ENCODE results near the gene TOMM40L.
"Not testable (repeated sequence)": the region's sequence is repeated elsewhere in the genome, so short reads cannot be mapped to it uniquely, and the experiment has no call there.

Gene TOMM40L

DNA sequence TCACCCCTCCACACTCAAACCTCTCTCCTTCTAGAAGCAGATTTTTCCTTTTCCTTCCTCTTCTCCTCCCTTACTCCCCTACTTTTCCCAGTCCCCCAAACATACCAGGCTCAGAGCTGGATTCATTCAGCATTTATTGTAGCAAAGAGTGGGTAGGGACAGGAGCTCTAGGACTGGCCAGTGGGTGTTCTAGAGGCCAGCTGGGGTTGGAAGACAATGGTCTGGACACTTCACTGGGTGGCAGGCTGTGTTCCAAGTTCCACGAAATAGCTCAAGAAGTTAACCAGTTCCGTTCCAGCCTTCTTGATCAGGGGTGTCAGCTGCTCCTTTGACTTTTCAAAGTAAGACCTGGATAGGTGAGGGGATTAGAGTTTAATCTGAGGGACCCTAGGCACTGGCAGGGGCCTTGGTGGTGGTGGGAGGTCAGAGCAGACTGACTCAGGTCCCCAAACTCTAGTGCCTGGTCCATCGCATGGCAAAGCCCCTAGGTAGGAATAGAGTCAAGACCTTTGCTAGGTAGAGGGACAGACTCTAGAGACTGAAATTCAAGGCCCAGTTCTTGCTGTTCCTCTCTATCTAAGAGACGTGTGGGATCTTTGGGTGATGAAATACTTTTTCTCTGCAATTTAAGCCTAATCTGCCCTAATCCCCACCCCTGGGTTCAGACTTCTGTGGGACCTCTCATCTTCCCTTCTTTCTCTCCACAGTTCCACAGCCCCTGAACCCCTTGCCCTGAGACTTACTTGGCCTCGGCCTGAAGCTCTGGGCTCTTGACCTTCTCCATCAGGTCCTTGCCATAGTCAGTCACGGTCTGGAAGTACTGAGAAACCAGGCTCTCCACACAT, 3.5 kb upstream of the TOMM40L start:
- DNase-seq: no peak

DNA sequence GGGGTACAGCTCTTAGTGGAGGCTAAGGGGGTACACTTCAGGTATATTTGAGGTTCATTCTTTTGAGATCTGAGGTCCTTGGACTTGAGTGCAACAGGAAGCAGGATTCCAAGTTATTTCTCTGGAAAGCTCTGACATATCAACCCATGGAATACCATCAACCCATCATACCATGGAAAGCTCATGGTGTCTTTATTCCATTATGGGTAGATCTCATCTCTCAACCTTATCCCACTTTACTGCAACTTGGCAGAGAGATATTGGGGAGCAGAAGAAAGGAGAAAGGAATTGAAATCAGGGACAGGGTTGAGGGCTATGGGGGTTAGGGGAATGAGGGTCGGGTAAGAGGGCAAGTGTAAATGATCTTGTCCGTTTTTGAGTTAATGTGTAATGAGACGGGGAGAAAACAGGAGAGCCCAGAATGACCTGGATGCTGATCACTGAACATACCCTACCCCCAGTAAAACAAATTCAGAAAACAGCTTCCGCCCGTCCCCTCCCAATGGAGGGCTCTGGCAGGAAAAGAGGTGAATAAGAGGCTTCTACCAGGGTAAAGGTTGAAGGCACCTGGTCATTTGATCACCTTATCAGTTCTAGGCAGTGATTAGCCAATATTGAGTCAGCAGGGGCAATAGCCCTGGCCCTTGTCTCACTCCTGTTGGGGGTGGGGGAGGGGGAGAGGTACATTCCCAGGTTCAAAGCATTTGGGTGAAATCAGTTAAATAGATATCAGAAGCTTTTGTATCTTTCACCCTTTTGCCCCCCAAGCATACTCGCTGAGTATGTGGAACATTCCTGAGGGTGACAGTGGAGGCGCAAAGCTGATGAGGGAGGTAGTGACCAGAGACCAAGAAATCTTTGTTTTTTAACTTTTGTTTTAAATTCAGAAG, 1.8 kb upstream of the TOMM40L start:
- no peak for DNase-seq

DNA sequence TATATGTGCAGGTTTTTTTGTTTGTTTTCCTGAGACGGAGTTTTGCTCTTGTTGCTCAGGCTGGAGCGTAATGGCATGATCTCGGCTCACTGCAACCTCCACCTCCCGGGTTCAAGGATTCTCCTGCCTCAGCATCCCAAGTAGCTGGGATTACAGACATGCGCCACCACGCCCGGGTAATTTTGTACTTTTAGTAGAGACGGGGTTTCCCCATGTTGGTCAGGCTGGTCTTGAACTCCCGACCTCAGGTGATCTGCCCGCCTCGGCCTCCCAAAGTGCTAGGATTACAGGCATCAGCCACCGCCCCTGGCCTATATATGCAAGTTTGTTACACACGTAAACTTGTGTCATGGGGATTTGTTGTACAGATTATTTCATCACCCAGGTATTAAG, 1.2 kb upstream of the TOMM40L start:
- not testable (repeated sequence) for DNase-seq

DNA sequence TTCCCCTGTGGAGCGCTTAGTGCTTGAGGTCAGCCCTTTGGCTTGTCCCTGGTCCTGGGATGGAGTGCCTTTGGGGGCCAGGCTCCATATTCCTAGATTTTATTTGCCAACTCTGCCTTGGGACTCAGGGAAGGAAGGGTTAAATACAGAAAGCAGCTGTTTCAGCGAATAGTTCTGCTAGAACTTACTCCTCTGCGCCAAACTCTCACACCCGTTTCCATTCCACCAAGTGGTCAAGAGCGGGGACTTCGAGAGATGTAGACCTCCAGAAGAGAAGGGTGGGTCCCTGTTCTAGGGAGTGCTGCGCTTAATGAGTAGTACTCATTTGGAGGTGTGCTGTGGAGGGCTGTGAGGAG, 704 bp upstream of the TOMM40L start:
- DNase-seq: no peak

DNA sequence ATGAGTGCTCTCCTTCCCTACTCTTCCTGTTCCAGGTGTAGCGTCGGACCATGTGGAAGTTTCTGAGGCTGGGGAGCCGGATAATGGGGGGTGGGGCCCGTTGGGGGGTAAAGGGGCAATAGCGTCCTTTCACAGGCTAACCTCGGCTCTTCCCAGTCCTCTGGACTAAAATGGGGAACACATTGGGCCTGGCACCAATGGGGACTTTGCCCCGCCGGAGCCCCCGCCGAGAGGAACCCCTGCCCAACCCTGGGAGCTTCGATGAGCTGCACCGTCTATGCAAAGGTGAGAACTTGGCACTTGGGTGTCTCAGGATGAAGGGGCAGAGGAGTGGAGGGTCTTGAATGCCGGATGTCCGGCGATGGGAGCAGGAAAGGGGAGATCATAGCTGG, 456 bp downstream of the TOMM40L start:
- DNase-seq: no peak

DNA sequence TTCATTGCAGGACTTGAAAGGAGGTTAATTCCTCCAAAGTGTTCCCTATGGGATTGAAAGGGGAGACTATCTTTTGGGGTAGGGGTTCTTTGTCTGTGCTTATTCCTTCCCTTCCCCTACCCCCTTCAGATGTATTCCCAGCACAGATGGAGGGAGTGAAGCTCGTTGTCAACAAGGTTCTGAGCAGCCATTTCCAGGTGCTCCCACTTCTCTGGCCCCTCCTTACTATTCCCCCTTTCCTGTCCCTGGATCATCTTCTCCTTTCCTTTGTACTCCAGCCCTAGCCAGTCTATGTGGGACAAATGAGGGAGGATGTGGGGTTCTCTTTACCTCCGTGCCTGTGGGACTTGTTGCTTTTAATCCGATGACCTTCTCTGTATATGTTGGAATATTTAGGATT, 899 bp downstream of the TOMM40L start:
- DNase-seq: no peak

DNA sequence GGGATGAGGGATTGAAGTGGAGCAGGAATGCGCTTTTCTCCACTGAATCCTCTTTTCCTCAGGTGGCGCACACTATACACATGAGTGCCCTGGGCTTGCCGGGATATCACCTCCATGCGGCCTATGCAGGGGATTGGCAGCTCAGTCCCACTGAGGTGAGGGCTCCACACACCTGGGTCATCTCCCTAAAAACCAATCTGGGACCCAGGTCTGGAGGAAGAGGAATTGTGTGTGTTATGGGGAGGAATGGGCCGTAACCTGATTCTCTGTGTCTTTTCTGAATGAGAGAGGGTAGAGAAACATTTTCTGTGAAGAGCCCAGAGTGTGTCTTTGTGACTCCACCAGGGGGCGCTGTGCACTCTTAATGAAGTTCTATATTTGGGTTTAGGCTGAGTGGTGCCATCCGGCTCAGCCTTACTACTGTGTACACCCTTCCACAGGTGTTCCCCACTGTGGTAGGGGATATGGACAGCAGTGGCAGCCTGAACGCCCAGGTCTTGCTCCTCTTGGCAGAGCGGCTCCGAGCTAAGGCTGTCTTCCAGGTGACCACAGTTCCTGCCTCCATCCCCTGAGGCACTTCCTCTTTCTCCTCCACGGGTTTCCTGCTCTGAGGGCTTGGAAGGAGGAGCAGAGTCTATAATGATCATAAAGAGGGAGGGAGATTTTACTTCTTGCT, 1.5 kb downstream of the TOMM40L start:
- peak; percentile 43 for DNase-seq

DNA sequence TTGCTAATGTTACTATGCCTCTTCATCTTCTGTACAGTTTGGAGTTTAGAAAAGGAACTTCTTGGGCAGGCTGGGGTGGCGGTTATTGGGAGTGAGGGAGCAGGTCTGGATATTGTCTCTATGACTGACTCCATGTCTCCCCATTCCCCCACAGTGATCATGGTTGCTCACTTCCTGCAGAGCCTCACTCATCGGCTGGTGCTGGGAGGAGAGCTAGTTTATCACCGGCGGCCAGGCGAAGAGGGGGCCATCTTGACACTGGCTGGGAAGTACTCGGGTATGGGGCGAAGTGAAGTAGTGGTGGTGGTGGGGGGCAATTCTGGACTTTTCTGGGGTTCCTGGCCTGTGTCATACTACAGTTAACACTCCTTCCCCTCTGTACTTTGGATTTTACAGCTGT, 2.2 kb downstream of the TOMM40L start:
- DNase-seq: no peak

DNA sequence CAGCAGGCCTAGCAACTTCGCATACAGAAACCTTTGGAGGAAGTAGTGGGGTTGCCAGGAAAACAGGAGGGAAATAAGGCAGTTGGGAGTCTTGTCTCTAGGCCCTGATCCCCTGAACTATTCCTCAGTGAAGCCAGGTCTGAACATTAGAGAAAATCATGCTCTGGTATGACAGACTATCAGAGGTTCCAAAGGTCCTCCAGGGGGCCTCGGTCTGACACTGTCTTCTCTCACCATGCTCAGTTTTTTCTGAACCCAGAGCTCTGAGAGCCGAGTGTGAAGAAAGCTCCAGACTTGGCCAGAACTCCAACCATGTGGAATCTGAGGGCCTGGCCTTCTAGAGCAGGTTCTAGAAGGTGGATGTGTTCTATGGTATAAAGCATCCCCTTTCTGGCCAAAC, 4.0 kb downstream of the TOMM40L start:
- no peak for DNase-seq

DNA sequence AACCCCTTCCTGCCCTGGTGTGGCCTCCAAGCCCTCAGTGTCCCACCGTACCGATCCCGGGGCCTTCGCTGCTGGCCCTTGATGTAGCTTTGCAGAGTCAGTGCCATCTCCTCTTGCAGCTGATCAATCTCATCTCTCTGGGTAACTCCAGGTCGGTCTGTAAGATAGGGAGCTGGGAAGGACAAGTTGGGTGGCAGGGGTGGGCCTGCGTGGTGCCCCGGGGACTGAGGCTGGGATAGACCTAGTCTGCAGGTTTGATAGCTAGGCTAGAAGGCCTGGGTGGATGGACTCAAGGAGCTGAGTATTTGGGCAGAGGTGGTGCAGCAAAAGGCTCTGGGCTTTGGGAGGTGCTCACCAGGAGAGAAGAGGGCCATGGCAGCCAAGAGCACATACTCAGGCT, 4.9 kb downstream of the TOMM40L start:
- DNase-seq: no peak

DNA sequence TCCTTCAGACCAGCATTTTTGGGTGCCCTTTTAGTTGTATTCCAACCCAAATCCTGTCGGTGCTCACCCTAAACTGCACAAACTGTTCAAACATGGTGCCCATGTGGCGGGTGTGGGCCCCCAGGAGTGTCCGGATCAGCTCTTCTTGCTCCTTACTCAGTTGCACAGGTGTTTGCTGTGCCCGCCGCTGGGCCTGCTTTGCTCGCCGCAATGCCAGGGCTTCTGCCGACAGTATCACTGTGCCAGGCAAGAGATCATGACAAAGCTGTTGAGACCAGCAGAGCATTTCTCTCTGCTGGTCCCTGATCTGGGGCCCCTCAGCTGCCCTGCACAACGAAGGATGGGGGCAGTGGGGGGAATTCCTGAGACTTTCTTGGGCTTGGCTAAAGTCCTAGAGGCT, 7.2 kb downstream of the TOMM40L start:
- no peak for DNase-seq

DNA sequence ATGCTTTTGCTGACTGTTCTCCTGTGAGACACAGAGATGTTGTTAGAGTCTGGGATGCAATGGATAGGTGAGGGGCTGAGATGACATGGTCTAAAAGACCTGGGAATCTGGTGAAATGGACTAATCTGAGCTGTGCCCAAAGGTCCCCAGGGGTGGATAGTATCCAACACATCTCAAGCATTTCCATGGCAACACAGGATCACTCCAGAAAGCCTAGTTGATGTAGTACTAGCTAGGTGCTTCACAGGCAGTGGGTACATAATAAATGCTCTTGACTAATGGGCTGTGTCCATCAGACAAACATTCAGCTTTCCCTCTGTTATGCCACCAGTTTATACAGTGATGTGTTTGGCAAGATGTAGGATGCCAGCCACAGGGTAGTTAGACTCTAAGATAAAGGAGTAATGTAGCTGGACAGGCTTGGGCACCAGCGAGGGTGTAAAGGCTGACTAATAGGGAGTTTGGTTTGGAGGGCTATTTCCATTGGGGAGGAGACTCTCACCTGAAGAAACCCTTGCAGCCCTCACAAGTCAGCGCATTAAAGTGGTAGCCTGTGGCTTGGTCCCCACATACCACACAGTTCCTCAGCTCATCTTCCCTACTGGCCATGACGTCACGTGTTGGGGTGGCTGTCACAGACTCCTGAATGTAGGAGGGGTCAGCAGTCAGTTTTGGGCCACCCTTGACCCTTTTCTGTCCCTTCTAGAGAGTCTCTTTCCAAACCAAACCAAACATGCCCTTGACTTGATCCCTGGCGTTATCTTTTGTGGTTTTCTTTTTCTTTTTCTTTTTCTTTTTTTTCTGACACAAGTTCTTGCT, 10.3 kb downstream of the TOMM40L start:
- no peak for DNase-seq

DNA sequence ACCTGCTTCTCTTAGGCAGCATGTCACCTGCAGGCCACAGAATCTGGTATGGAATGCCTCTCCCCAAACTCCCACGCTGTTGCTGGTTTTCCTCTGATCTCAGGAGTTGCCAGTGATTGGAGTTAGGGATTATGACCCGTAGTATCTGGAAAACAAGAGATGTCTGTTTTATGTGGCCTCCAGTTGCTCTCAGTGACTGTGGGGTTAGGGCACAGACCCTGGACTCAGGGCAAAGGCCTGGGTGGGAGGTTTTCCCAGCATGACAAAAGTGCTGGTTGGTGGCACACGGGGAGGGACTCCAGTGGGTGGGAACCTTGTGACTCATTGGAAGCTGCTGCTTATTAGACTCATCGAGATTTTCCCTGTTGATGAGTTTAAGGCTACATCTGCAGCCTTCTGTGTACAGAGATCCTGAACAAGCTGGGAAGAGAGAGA, 12.2 kb downstream of the TOMM40L start, which contains the start of gene NR1I3:
TSS of gene NR1I3 (minus strand) at position 165 of the 435 bp plus-strand sequence. CDS start 1,638 bp downstream, outside the sequence.
- no peak for DNase-seq

DNA sequence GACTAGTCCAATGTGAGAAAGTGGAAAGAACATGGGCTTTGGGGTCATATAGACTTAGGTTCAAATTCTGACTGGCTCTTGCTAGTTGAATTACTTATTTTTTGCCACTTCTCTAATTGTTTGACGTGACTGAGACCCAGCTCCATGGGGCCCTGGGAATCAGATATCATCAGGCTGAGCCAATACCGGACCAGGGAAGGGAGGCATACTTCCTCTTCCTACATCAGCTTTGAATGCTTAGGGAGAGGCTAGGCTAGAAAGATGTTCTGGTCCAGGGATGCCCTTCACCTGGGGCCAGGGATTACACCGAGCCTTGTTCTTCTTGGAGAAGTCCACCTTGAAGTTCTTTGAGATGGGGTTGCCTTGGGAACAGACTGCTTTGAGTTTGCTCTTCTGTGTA, 15.8 kb downstream of the TOMM40L start:
- no peak for DNase-seq

DNA sequence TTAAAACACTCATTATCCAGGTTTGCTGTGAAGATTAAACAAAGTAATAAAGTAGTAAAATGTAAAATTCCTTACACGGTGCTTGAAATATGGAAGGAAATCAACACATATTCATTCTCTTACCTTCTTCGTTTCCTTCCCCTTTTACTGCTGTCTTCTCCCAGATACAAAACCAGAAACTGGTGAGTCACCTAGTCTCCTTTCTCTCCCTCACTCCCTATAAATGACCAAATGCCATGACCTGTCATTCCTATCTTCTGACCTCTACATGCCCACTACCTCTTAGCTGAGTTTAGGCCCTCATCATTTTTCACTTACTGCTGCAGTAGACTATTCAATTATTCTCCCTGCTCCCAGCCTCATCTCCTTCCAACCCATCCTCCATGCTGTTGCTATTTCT, 16.5 kb downstream of the TOMM40L start:
- DNase-seq: no peak

DNA sequence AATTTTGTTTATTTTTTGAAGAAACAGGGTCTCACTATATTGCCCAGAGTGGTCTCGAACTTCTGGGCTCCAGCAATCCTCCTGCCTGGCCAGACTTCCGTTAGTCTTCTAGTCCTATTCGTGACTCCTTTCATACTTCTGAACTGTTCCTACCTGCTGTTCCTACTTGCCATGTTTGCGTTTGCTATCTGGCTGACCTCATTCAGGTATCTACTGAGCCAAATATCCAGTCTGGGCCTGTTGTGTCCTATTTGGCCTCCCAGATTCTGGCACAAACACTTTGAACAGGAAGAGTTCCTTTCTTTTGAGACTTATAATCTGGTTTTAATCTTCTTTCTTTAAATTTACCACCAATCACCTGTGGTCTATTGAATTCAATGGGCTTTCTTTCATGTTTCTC, 19.0 kb downstream of the TOMM40L start:
- no peak for DNase-seq

DNA sequence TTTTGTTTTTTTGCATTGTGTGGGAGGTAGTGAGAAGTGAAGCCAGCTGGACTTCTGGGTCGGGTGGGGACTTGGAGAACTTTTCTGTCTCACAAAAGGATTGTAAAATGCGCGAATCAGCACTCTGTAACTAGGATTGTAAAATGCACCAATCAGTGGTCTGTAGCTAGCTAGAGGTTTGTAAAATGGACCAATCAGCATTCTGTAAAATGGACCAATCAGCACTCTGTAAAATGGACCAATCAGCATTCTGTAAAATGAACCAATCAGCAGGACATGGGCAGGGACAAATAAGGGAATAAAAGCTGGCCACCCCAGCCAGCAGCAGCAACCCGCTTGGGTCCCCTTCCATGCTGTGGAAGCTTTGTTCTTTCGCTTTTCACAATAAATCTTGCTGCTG, 24.2 kb downstream of the TOMM40L start:
- not testable (repeated sequence) for DNase-seq

DNA sequence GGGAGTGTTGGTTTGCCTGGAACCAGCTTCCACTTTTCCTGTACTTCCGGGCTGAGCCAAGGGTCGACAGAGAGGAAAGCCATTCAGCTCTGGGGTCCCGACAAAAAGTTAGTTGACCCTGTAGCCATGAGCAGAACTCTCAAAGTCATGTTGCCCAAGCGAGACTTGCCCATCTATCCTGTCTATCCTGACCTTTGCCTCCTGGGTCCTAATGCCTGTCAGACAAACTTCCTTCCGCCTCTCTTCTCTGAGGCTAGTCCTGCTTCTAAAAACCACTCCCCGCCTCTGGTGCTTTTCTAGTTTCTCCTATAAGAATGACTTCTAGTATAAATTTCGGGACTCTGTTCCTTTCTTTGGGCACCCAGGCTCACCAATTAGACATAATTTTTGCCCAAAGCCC, 25.0 kb downstream of the TOMM40L start:
- no peak for DNase-seq

DNA sequence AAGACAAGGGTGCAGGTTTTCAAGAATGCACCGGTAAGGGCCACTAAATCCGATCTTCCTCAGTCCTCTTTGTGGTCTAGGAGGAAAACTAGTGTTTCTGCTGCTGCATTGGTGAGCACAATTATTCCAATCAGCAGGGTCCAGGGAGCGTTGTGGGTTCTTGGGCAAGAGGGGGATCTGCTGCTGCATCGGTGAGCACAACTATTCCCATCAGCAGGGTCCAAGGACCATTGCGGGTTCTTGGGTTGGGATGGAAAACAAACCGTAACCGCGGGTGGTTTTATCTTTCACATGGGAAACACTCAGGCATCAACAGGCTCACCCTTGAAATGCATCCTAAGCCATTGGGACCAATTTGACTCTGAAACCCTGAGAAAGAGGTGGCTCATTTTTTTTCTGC, 25.7 kb downstream of the TOMM40L start:
- no peak for DNase-seq

DNA sequence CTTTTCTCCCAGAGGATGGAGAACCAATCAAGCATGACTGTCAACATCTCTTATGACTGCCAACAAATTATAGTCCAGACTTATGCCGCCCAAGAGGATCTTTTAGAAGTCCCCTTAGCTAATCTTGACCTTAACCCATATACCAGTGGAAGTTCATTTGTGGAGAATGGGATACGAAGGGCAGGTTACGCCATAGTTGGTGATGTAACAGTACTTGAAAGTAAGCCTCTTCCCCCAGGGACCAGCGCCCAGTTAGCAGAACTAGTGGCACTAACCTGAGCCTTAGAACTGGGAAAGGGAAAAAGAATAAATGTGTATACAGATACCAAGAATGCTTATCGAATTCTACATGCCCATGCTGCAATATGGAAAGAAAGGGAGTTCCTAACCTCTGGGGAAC, 29.4 kb downstream of the TOMM40L start:
- not testable (repeated sequence) for DNase-seq

DNA sequence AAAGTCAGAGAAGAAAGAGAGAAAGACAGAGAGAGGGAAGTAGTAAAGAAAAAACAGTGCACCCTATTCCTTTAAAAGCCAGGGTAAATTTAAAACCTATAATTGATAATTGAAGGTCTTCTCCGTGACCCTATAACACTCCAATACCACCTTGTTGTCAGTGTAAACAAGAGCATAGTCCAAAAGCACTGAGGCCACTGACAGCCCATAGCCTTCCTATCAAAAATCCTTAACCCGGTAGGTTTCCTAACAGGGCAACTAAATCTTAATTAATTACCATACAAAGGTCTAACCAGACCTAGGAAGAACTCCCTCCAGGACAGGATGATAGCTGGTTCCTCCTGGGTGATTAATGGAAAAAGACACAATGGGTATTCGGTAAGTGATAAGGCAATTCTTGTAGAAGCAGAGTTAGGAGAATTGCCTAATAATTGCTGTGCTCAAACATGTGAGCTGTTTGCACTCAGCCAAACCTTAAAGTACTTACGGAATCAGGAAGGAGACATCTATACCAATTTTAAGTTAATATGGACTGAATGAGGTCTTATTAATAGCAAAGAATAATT, 30.2 kb downstream of the TOMM40L start:
- DNase-seq: not testable (repeated sequence)

DNA sequence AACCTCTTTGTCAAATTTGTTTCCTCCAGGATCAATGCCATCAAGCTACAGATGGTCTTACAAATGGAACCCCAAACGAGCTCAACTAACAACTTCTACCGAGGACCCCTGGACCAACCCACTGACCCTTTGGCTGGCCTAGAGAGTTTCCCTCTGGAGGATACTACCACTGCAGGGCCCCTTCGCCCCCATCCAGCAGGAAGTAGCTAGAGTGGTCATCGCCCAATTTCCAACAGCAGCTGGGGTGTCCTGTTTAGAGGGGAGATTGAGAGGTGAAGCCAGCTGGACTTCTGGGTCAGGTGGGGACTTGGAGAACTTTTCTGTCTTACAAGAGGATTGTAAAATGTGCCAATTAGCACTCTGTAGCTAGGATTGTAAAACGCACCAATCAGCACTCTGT, 31.2 kb downstream of the TOMM40L start:
- DNase-seq: not testable (repeated sequence)
